ENCODE results near the gene DISP2. TPM values are rescaled to one million over a fixed set of nuclear protein-coding genes. Genes with fewer than 3 reads are reported as not detected.

Gene DISP2
- total and polyA plus RNA-seq, 9 of the 15 experiments (the other 6 are each of a cell fraction or from before 2014, with no cell fraction given) = 0.06 to 0.89 (median 0.15) TPM; not detected in 1

DNA sequence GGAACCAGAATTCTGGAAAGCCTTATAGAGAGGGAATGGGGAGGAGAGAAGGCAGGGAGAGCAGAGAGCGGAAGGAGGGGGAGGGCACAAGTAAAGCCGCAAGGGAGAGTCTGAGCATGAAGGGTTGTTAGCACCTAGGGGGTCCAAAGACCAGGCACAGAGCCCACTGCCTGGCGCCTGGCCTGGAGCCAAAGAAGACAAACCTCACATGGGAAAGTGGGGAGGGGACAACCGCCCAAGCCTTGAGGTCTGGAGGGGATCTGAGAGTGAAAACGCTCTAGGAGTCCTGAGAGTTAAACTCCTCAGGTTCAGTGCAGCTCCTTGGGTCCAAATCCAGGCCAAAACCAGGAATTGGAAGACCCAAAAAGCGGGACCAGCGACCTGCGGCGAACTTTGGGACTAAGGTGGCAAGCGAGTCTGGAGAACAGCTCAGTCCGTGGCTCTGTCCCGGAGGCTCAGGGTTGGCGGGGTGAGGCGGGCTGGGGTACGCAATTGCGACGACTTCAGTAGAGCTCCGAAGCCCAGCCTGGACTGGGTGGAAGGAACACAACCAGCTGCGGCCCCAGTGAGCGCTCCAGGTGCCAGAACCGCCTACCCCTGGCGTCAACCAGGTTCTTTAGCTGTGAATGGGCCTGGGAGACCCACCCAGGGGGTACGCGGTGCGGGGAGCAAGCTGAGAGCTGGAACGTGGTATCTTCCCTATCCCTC is 35.3 kb upstream of the DISP2 start:
- H3K79me2 ChIP-seq (ENCODE audit: control insufficient read depth, insufficient read depth, low read length) = peaks cover 21% of the 10 kb centered on the region
- H3K4me3 ChIP-seq = peak overlapping the region; percentile 51
- peak overlapping the region; percentile 50 for H3K4me2 ChIP-seq (ENCODE audit: insufficient read depth, low read length)
- no peaks in the 10 kb centered on the region for H3K9me3 ChIP-seq (replicated peaks; ENCODE audit: control insufficient read depth, insufficient read depth, low read depth, low read length)
- H4K20me1 ChIP-seq (replicated peaks; ENCODE audit: control insufficient read depth, insufficient read depth, low read length) = no peaks in the 10 kb centered on the region; the same call in 1 of the 2 replicates
- no peaks in the 10 kb centered on the region for H3K27me3 ChIP-seq (ENCODE audit: control insufficient read depth in 2 of 2, insufficient read depth in 2 of 2, low read length in 2 of 2)
- no peaks in the 10 kb centered on the region for H3K9me1 ChIP-seq (ENCODE audit: control insufficient read depth, insufficient read depth, low read length)
- H3K36me3 ChIP-seq (ENCODE audit: control insufficient read depth, insufficient read depth, low read length) = peaks cover 24% of the 10 kb centered on the region
- no peak for ATAC-seq
- in situ Hi-C loops (cut with MboI) = no loop called here
- no TSS peak for BruUV-seq (replicated peaks)
- ChIA-PET CTCF (ENCODE audit: low intra/inter-chr PET ratio) (interaction anchor here (1.6 to 1.8 kb wide), 2 partner anchors 14 to 100 kb away, joined by 5 read pairs; no protein-coding TSS in a partner anchor), POLR2A (interaction anchor here (0.6 to 1.9 kb wide), 8 partner anchors 10 to 159 kb away, joined by 3 to 10 read pairs (median 4); partner anchors contain the start of gene CCDC9B)
- H3K27ac ChIP-seq (ENCODE audit: extremely low read depth, low read depth, low read length) = no peak overlapping the region
- H3K4me1 ChIP-seq (replicated peaks in 1 of 2; ENCODE audit: control insufficient read depth in 2 of 2, insufficient read depth in 2 of 2, low read length in 2 of 2) = peaks cover 26 to 34% of the 10 kb centered on the region in 2 experiments
- peak overlapping the region in 1 of 2 experiments; percentile 77; a peak in 2 of 4 replicates for H3K9ac ChIP-seq (ENCODE audit: insufficient read depth in 1 of 2, low read depth in 2 of 2, low read length in 2 of 2)
- 65% methylated on average over 19 of the region's 26 CpGs for WGBS (ENCODE audit: insufficient coverage, low coverage, missing lambda C conversion rate)
- intact Hi-C loops (cut with micrococcal nuclease) = loop anchor here (5.0 kb wide), 2 partner anchors 40 to 100 kb away; partner anchors contain the start of gene ANKRD63
- FAIRE-seq = no peak
- H2AFZ ChIP-seq (ENCODE audit: low read depth, low read length) = peak overlapping the region; percentile 56
- DNase-seq (ENCODE audit: extremely low read depth in 1 of 4, low spot score in 3 of 4) = no peak
- TF ChIP-seq RBFOX2 (IDR thresholded peaks at IDR 0.05; ENCODE audit: low read depth, low read length) = no peak
- TF ChIP-seq NFIC (IDR thresholded peaks at IDR 0.05) = peak; percentile 76
- TF ChIP-seq POLR2A (conservative IDR thresholded peaks at IDR 0.05) = no peak
- TF ChIP-seq ZNF165 (CRISPR knock-in tag; IDR thresholded peaks at IDR 0.05; ENCODE audit: borderline replicate concordance) = no peak
- TF ChIP-seq, protein P1, sequence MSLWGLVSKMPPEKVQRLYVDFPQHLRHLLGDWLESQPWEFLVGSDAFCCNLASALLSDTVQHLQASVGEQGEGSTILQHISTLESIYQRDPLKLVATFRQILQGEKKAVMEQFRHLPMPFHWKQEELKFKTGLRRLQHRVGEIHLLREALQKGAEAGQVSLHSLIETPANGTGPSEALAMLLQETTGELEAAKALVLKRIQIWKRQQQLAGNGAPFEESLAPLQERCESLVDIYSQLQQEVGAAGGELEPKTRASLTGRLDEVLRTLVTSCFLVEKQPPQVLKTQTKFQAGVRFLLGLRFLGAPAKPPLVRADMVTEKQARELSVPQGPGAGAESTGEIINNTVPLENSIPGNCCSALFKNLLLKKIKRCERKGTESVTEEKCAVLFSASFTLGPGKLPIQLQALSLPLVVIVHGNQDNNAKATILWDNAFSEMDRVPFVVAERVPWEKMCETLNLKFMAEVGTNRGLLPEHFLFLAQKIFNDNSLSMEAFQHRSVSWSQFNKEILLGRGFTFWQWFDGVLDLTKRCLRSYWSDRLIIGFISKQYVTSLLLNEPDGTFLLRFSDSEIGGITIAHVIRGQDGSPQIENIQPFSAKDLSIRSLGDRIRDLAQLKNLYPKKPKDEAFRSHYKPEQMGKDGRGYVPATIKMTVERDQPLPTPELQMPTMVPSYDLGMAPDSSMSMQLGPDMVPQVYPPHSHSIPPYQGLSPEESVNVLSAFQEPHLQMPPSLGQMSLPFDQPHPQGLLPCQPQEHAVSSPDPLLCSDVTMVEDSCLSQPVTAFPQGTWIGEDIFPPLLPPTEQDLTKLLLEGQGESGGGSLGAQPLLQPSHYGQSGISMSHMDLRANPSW (CRISPR knock-in tag; IDR thresholded peaks at IDR 0.05) = no peak
- no peak for TF ChIP-seq XRCC5 (IDR thresholded peaks at IDR 0.05; ENCODE audit: low read depth, low read length)
- TF ChIP-seq, protein P2, sequence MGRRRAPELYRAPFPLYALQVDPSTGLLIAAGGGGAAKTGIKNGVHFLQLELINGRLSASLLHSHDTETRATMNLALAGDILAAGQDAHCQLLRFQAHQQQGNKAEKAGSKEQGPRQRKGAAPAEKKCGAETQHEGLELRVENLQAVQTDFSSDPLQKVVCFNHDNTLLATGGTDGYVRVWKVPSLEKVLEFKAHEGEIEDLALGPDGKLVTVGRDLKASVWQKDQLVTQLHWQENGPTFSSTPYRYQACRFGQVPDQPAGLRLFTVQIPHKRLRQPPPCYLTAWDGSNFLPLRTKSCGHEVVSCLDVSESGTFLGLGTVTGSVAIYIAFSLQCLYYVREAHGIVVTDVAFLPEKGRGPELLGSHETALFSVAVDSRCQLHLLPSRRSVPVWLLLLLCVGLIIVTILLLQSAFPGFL (CRISPR knock-in tag; IDR thresholded peaks at IDR 0.05) = no peak
- no peak for TF ChIP-seq ZNF212 (CRISPR knock-in tag; IDR thresholded peaks at IDR 0.05)
- TF ChIP-seq, protein P3, sequence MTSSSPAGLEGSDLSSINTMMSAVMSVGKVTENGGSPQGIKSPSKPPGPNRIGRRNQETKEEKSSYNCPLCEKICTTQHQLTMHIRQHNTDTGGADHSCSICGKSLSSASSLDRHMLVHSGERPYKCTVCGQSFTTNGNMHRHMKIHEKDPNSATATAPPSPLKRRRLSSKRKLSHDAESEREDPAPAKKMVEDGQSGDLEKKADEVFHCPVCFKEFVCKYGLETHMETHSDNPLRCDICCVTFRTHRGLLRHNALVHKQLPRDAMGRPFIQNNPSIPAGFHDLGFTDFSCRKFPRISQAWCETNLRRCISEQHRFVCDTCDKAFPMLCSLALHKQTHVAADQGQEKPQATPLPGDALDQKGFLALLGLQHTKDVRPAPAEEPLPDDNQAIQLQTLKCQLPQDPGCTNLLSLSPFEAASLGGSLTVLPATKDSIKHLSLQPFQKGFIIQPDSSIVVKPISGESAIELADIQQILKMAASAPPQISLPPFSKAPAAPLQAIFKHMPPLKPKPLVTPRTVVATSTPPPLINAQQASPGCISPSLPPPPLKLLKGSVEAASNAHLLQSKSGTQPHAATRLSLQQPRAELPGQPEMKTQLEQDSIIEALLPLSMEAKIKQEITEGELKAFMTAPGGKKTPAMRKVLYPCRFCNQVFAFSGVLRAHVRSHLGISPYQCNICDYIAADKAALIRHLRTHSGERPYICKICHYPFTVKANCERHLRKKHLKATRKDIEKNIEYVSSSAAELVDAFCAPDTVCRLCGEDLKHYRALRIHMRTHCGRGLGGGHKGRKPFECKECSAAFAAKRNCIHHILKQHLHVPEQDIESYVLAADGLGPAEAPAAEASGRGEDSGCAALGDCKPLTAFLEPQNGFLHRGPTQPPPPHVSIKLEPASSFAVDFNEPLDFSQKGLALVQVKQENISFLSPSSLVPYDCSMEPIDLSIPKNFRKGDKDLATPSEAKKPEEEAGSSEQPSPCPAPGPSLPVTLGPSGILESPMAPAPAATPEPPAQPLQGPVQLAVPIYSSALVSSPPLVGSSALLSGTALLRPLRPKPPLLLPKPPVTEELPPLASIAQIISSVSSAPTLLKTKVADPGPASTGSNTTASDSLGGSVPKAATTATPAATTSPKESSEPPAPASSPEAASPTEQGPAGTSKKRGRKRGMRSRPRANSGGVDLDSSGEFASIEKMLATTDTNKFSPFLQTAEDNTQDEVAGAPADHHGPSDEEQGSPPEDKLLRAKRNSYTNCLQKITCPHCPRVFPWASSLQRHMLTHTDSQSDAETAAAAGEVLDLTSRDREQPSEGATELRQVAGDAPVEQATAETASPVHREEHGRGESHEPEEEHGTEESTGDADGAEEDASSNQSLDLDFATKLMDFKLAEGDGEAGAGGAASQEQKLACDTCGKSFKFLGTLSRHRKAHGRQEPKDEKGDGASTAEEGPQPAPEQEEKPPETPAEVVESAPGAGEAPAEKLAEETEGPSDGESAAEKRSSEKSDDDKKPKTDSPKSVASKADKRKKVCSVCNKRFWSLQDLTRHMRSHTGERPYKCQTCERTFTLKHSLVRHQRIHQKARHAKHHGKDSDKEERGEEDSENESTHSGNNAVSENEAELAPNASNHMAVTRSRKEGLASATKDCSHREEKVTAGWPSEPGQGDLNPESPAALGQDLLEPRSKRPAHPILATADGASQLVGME (CRISPR knock-in tag; IDR thresholded peaks at IDR 0.05) = 0 out of 2 replicates have a peak, but pooled peaks have one; percentile 4
- no peak for TF ChIP-seq GATAD2A (IDR thresholded peaks at IDR 0.05)
- TF ChIP-seq PTRF (tag; IDR thresholded peaks at IDR 0.05) = no peak
- no peak for TF ChIP-seq ZNF699 (CRISPR knock-in tag; IDR thresholded peaks at IDR 0.05; ENCODE audit: insufficient replicate concordance)
- TF ChIP-seq ZFP36 (IDR thresholded peaks at IDR 0.05; ENCODE audit: low read depth, low read length, partially characterized antibody) = no peak

Data from K562 (cell line).